ENCODE results near the gene PELO. TPM values are rescaled to one million over a fixed set of nuclear protein-coding genes. Genes with fewer than 3 reads are reported as not detected.

The PELO gene
- total and polyA plus RNA-seq, 12 donors = 4.7 to 28.1 (median 21.1) TPM

GRCh38 chr5:52776116-52776515 is 11.6 kb upstream of the PELO start:
- peak overlapping the region in 9 of 10 donors; percentile 8 to 87 (median 44) for H3K27ac ChIP-seq
- H3K9me3 ChIP-seq = no peaks in the 10 kb centered on the region
- H3K4me3 ChIP-seq = no peak overlapping the region
- DNase-seq (no peak), ATAC-seq (peak in 1 of 8 donors; percentile 17)
- no peaks in the 10 kb centered on the region for H3K27me3 ChIP-seq
- H3K36me3 ChIP-seq = no peaks in the 10 kb centered on the region
- H3K4me1 ChIP-seq = peaks cover 0 to 38% (median 13%) of the 10 kb centered on the region in 9 donors
- 93 to 96% methylated on average over 2 of the region's 2 CpGs for WGBS, 2 donors
- intact Hi-C loops (cut with DNase I) = no loop called here
- no peak for TF ChIP-seq CTCF (IDR thresholded peaks at IDR 0.05)

DNA sequence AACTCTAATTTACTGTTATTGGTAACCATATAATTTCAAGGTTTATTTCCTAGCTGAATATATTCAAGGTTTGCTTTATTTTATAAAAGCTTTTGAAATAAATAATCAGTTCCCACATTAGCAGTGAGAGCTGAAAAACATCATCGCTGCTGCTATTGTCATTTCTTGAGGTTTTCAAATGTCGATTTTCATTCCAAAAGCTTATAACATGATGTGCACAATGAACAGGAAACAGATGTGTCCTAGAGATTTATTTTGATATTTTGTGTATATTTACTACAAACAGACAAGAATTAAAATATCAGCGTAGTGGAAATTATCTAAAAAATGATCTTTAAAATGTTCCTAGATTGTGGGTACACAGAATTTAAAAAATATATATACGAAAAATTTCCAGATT is 10.5 kb upstream of the PELO start:
- Histone ChIP-seq H3K9me3 (no peaks in the 10 kb centered on the region), H3K4me1 (peaks cover 0 to 34% (median 13%) of the 10 kb centered on the region in 9 donors), H3K27ac (peak overlapping the region in 7 of 10 donors; percentile 8 to 87 (median 44)), H3K27me3 (no peaks in the 10 kb centered on the region), H3K4me3 (no peak overlapping the region), H3K36me3 (no peaks in the 10 kb centered on the region)
- ATAC-seq (no peak), DNase-seq (no peak)
- 60 to 64% methylated on average over 4 of the region's 4 CpGs for WGBS, 2 donors
- intact Hi-C loops (cut with DNase I) = no loop called here
- TF ChIP-seq CTCF (IDR thresholded peaks at IDR 0.05) = no peak

DNA sequence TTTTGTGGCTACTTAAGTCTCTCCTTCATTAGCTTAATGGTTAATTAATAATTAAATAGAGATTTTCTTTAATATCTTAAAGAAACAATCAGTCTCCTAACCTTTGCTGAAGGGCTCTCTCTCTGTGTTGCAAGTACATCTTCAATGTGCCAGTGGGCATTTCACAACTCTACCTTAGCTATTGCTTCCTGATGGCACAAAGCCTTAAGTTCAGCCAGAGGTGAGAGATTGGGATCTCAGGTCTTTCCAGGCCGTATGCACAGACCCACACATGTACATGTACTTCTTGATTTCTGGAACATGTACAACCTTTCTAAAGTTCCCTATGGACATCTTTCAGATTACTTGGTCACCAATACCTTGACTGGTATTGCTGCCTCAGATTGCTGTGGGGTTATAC is 8.9 kb upstream of the PELO start:
- Histone ChIP-seq H3K36me3 (no peaks in the 10 kb centered on the region), H3K4me3 (no peak overlapping the region), H3K4me1 (peaks cover 0 to 36% (median 12%) of the 10 kb centered on the region in 9 donors), H3K9me3 (no peaks in the 10 kb centered on the region), H3K27me3 (no peaks in the 10 kb centered on the region), H3K27ac (peak overlapping the region in 1 of 10 donors; percentile 44)
- ATAC-seq (no peak), DNase-seq (no peak)
- intact Hi-C loops (cut with DNase I) = no loop called here
- TF ChIP-seq CTCF (IDR thresholded peaks at IDR 0.05) = no peak
- WGBS, 2 donors = 67 to 81% methylated on average over 1 of the region's 1 CpG

GRCh38 chr5:52779213-52779612 is 8.5 kb upstream of the PELO start:
- intact Hi-C loops (cut with DNase I) = no loop called here
- Histone ChIP-seq H3K27ac (peak overlapping the region in 1 of 10 donors; percentile 44), H3K9me3 (no peaks in the 10 kb centered on the region), H3K27me3 (no peaks in the 10 kb centered on the region), H3K4me1 (peaks cover 0 to 36% (median 11%) of the 10 kb centered on the region in 9 donors), H3K36me3 (no peaks in the 10 kb centered on the region), H3K4me3 (no peak overlapping the region)
- TF ChIP-seq CTCF (IDR thresholded peaks at IDR 0.05) = no peak
- DNase-seq (no peak), ATAC-seq (no peak)

All from heart right ventricle (tissue), 16 donors.